ENCODE measurements around the gene FOXA2.

Gene FOXA2

DNA sequence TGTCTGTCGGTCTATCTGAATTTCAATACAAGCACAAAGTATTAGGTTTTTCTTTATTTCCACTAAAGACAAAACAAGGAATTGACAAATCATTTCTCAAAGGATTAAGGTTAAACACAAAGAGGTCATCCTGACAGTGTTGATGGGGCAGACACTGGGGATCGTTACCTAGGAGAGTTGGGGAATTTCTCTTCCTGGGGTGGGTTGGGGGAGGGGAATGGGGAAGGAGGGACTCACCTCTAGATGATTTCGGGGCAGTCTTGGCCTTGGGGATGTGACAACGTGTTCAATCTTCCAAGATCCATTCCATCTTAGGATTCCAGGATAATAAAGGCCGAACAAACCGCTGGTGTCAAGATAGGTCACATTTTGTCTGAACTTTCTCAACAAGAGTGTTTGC lies 35.4 kb upstream of the FOXA2 start:
- no peak for DNase-seq (ENCODE audit: low spot score)
- no peak for TF ChIP-seq CTCF (IDR thresholded peaks at IDR 0.05; ENCODE audit: extremely low read depth, missing control alignments)

- DNase-seq (ENCODE audit: low spot score) = no peak
- TF ChIP-seq CTCF (IDR thresholded peaks at IDR 0.05; ENCODE audit: extremely low read depth, missing control alignments) = no peak
Measured at GRCh38 chr20:22619272-22619671, 34.9 kb upstream of the FOXA2 start.

DNA sequence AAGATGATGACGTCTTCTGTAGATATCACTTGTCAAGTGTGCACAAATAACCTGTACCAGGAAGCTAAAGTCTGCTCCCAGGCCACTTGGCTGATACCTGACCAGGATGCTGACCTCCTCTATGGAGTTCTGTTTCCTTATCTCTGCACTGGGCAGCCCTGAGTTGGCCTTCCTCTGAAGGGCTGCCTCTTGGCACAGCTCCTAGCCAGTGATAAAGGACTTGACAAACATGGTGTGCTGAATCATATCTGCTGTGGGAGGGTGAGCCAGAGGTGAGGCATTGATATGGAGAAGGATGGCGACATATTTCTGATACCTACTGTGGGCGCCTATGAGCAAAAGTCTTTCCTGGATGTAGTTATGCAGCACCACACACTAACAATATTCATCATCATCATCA lies 32.8 kb upstream of the FOXA2 start:
- no peak for DNase-seq (ENCODE audit: low spot score)
- TF ChIP-seq CTCF (IDR thresholded peaks at IDR 0.05; ENCODE audit: extremely low read depth, missing control alignments) = no peak

- no peak for DNase-seq (ENCODE audit: low spot score)
Measured at GRCh38 chr20:22616551-22616950, 32.2 kb upstream of the FOXA2 start.

GRCh38 chr20:22615425-22615824 lies 31.1 kb upstream of the FOXA2 start:
- no peak for TF ChIP-seq CTCF (IDR thresholded peaks at IDR 0.05; ENCODE audit: extremely low read depth, missing control alignments)
- DNase-seq (ENCODE audit: low spot score) = no peak

More at GRCh38 chr20:22616551-22616950, 32.2 kb upstream of the FOXA2 start:
- no peak for TF ChIP-seq CTCF (IDR thresholded peaks at IDR 0.05; ENCODE audit: extremely low read depth, missing control alignments)

DNA sequence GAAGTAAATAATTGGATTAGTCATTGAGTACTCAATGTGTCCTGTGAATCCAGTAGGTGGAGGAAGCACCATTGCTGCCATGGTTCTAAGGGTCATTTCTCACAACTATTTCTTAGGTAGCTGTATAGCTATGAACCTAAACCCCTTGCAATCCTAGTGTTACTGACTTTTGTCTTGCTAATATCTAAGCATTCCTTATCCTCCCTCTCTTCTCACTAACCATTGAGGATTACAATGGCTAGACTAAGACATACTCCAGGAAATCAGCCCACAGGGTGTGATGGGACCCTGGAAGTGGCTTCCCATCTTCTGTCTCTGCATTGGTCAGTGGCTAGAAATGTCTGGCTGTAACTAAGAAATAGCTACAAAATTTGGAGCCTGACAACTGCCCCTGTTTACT lies 27.3 kb upstream of the FOXA2 start:
- no peak for TF ChIP-seq CTCF (IDR thresholded peaks at IDR 0.05; ENCODE audit: extremely low read depth, missing control alignments)
- DNase-seq (ENCODE audit: low spot score) = no peak

DNA sequence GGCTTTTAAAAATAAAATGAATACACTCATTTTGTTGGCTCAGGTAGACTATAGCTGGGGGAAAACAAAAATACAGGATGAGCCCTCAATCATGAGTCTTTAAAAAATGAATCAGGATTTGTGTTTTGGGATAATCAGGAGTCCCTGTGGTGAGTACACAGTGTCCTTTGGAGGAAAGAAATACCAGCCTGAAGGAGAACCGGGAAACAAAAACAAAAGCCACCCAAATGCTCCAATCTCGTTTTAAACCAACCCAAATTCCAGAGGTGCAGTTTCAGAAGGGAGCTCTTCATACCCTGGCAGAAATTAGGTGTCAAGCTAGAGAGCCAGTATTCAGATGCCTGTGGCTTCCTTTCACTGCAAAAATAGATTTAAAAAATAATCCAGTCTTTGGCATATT lies 23.3 kb upstream of the FOXA2 start:
- no peak for DNase-seq (ENCODE audit: low spot score)
- no peak for TF ChIP-seq CTCF (IDR thresholded peaks at IDR 0.05; ENCODE audit: extremely low read depth, missing control alignments)
